ENCODE measurements around the gene SMPDL3A.

The SMPDL3A gene

DNA sequence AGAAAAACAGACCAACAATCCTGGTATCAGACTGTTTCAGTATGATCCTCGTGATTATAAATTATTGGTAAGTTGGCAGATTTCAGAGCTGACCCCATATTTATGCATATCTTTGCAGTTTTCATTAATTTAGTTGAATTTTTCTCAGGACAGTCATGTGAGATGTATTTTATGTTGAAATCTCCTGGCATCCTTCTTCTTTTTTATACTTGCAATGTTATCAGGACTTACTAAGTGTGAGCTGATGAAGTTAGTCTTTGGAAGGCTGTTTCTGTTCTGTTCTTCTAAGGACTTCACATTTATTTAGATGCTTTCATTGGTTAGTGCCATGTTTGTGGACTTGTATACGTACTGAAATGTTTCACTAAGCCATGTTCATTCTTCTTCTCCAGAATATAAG, 17.2 kb downstream of the SMPDL3A start:
- DNase-seq, result no peak

GRCh38 chr6:122808121-122808885, 19.2 kb downstream of the SMPDL3A start:
- no peak for DNase-seq

- DNase-seq, result no peak
These were observed 19.9 kb downstream of the SMPDL3A start for GRCh38 chr6:122809001-122809400.

DNA sequence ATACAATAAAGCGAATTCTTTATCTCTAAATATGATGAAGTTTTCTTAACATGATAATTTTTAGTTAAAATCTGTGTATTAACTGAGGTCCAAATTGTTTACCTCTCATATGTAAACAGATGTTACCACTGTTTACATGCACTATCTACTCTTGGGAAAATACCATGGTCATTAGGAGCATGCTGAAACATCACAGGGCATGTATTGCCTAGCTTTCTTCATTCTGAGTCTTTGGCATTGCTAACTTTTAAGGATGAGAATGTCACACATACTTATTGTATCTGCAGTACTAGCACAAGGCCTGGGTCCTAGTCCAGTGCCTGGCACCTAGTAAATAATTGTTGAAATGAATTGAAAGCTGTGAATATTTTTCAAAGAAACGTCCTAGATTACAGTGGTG, 20.6 kb downstream of the SMPDL3A start:
- no peak for DNase-seq

DNA sequence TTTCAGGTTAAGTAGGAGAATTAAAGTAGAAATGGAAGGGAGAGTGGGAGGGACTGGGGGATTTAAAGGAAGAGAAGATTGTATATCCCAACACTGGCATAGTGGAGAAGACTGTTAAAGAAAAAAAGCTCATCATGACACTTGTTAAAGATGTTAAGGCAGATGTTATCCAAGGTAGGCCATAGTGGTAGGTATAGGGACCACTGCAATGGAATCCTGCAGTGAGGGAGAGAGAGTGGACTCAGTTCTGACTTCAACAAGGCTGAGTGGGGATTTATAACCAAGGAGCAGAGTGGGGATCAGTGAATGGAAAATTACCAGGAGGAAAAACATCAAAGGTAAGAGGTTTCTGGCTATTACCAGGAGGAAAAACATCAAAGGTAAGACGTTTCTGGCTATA, 21.1 kb downstream of the SMPDL3A start:
- no peak for DNase-seq

- DNase-seq, result no peak
These were observed 28.3 kb downstream of the SMPDL3A start for GRCh38 chr6:122817358-122817757.

GRCh38 chr6:122817766-122818165, 28.7 kb downstream of the SMPDL3A start:
- peak; percentile 19 for DNase-seq

DNA sequence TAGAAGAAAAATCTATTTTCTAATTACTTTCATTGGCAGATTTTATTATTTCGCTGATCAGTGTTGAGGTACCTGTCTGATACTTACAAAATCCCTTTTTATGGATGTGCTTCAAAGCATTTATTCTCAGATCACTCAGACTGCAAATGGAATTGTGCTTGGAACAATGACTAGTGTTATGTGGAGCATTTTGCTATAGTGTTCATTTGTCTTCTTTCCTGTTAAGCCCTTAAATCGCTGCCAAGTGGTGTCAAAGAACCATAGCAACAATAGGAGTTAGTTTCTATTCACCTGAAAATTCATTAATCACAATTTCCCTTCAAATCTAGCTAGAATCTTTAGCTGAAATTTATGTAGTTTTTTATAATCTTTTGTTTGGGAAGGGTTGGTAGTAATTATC, 29.8 kb downstream of the SMPDL3A start:
- no peak for DNase-seq

DNA sequence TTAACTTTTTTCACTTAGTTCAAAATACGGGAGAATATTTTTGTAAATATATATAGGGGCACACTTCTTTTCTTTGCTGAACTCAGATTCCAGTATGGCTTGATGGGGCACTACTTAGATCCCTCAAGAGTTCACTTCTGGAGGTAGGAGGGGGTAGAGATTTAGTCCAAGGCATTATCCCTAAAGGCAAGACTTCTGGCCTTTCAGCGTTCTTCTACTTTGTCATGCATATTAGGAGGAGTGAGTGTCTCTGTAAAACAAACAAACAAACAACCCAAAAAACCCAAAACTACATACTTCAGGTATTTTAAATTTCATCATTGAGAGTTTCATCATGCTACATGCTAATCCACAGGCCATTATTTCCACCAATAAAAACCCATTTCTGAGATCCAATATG, 32.0 kb downstream of the SMPDL3A start:
- no peak for DNase-seq

- no peak for DNase-seq
These were observed 36.1 kb downstream of the SMPDL3A start for GRCh38 chr6:122825163-122825562.

- no peak for DNase-seq
These were observed 40.4 kb downstream of the SMPDL3A start for GRCh38 chr6:122829456-122829855.

GRCh38 chr6:122831511-122831910, 42.5 kb downstream of the SMPDL3A start:
- DNase-seq, result no peak

GRCh38 chr6:122832459-122832858, 43.4 kb downstream of the SMPDL3A start:
- no peak for DNase-seq

DNA sequence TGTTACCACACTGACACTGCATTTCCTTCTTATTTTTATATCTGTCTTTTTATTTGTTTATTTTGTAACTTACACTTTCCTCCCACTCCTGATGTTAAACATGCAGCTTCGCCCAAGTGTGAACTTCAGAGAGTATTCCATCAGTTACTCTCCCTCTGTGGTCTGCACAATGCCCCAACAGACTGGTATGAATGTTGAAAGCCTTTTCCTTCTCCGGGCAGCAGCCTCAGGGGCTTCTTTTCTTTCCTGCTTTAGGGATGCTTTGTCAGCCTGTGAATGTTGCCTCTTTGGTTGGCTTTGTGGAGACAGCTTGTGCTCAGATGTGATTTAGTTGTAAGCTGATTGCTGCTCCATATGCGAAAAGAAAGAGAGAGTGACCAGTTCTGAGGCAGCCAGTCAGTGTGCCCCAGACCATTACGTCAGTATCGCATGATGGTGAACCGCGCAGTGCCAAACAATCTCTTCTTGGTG, 44.0 kb downstream of the SMPDL3A start:
- DNase-seq, result peak; percentile 48

DNA sequence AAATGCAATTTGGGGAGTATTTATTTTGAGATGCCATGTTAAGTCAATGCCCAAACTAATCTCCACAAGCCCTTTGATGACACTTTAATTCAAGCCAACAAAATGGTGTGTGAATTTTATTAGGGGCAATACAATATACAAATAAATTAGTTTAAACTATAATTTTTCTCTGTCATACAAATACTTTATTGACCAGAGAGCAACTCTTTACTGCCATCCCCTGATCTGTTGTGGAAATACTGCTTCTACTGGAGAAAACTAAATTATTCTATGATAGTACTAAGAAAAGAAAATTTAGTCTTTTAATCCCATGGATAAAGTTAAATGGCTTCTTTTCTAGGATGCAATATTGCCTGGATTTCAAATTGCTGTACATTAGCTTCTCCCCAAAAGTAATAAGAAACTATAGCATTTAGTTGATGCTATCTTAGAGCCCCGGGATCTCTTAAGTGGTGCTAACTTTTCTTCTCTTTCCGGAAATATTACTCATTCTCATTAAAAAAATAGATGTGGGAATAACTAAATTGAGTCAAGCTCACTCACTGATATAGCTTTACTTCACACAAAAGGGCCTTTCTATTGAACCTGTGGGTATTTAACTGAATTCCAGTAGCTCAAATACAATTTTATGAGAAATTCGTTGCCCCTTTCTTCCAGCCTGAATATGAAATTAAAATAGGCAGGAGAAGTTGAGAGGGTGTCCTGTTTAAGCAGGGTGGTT, 49.2 kb downstream of the SMPDL3A start:
- DNase-seq, result peak; percentile 45

GRCh38 chr6:122839472-122839871, 50.4 kb downstream of the SMPDL3A start:
- DNase-seq, result peak; percentile 75

DNA sequence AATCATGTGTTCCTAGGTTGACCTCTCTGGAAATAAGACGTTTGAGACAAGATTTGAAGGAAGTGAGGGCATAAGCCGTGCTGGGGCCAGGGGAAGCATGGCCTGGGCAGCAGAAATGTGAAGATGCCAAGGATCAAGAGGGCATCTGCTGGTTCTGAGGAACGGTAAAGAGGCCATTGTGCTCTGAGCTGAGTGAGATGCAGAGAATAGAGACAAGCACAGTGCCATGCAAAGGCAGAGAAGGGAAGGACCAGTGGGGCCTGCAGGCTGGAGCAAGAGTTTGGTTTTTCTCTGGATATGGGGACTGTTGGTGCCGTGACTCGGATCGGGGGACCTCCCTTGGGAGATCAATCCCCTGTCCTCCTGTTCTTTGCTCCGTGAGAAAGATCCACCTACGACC, 50.8 kb downstream of the SMPDL3A start:
- DNase-seq, result no peak

DNA sequence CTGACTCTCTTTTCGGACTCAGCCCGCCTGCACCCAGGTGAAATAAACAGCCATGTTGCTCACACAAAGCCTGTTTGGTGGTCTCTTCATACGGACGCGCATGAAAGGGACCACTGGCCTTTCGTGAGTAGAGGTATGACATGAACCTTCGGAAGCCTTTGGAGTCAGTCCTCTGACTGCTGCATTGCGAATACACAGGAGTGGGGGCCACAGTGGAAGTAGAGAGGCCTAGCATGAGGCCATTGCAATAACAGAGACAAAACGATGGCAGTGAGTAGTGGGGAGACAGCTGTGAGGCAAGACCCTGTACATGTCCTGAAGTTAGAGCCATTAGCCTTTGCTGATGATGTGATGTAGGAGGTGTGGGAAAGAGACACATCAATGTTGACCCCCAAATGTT, 56.4 kb downstream of the SMPDL3A start:
- DNase-seq, result no peak

DNA sequence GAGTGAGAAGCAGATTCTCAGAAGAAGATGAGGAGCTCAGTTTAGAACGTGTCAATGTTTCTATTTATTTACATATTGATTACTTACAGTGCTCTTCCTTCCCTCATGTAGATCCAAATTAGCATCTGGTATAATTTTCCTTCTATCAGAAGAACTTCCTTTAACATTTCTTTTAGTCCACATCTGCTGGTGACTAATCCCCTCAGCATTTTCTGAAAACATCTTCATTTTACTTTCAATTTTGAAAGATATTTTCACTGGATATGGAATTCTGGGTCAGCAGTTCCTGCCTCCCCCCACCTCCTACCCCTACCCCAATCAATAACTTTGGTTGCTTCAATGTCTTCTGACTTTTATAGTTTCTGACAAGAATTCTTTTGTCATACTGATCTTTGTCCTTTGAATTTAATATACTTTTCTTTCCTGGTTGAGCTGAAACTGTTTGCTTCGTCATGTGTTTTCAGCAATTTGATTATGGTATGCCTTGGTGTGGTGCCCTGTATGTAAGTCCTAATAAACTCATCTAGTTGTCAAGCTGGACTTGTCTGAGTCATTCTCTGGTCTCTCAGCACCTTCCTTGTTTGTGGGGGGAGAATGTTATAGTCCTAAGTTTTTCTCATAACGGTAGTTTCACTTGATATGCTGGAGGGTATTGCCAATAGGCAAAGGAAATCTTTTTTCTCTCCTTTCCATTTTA, 57.0 kb downstream of the SMPDL3A start:
- peak; percentile 3 for DNase-seq

- DNase-seq, result no peak
These were observed 64.4 kb downstream of the SMPDL3A start for GRCh38 chr6:122853259-122853995.

All from DMS53 (cell line).